ENCODE measurements around the gene PPP1R12B. TPM values are rescaled to one million over a fixed set of nuclear protein-coding genes. Genes with fewer than 3 reads are reported as not detected.
"Not testable (repeated sequence)": the region's sequence is repeated elsewhere in the genome, so short reads cannot be mapped to it uniquely, and the experiment has no call there.

PPP1R12B gene
- total RNA-seq, 1 donor from 2014 or later: 12.8 TPM

DNA sequence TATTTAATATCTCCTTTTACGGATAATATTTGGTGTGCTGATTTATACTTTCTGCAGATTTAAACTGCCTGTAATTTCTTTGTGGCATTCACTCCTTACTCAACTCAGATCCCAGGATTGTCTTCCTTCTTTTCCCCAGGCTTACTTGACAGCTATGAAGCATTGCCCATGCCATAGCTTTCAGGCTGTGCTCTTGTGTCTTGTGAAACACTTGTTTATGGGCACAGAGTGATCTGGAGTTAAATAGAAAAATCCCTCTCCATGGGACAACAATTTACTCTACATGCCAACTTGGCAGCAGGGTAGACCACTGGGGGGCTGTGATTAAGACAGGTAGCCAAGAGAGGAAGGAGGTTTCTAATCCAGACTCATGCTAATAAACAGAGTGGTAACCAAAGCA is 57.4 kb downstream of the PPP1R12B start:
- ATAC-seq: no peak

DNA sequence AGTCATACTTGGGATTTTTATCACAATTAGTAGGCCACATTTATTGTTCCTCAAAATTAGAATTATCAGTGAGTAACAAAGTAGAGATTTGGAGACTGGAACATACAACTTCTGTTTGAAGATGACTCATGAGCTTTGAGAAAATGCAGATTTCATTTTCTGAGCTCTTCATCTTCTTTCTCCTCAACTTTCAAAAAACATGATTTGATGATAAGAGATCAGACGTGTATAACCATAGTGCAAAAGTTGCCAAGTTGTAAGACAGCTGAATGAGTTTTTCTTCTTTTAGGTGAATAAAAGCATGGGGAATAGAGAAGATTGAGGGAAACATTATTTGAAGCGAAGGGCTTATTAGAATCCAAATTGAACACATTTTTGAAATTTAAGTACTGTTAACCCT is 58.4 kb downstream of the PPP1R12B start:
- ATAC-seq: not testable (repeated sequence)

DNA sequence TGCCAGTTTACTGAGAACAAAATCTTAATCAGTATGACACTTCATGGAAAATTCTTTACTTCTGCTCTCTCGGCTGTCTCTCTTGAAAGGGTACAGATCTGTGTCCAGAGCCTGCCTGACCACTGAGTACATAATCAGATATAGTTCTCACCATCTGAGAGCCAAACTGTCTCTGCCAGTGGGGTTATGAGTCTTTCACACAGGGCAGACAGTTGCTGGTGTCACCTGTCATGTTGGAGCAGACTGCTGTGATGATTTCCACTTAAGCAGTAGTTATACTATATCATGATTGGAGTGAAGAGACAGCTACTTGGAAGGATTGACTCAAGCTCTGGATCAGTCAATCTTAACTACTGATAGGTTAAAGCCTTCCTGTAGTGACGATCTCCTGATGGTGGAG is 58.9 kb downstream of the PPP1R12B start:
- not testable (repeated sequence) for ATAC-seq

- not testable (repeated sequence) for ATAC-seq
Observed at GRCh38 chr1:202410251-202410650, 61.8 kb downstream of the PPP1R12B start.

GRCh38 chr1:202410854-202411357 is 62.4 kb downstream of the PPP1R12B start:
- ATAC-seq: not testable (repeated sequence)

- no peak for ATAC-seq
Observed at GRCh38 chr1:202411422-202411821, 62.9 kb downstream of the PPP1R12B start.

DNA sequence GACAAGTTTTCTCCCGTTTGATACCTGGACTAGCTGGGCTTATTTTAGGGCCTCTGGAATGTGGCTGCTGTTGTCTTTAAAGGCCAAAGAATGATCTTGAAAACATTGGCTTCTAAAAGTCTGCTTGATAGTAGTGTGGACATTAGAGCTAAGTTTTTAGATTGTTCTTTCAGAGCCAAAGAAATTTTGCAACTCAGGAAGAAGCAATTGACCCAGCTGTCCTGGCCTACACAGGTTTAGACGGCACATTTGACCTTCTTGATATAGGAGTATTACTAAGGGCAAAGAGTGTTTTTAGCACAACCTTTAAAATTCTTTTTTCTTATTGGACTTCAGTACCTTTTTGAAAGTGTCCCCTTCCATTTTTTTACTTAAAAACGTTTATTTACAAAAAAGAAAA is 63.9 kb downstream of the PPP1R12B start:
- not testable (repeated sequence) for ATAC-seq

DNA sequence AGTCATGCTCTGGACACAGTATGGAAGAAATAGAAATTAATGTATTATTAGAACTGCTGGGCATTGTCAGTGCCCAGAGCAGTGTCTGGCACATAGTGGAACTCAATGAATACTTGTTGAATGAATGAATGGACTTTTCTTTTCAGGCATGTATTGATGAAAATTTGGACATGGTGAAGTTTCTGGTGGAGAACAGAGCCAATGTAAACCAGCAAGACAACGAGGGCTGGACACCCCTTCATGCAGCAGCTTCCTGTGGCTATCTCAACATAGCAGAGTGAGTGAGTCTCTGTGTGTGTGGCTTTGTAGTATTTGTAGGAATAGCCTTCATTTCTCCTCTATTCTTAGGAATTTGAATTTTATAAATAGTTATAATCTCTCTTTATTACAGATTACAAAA is 68.1 kb downstream of the PPP1R12B start:
- ATAC-seq: no peak

DNA sequence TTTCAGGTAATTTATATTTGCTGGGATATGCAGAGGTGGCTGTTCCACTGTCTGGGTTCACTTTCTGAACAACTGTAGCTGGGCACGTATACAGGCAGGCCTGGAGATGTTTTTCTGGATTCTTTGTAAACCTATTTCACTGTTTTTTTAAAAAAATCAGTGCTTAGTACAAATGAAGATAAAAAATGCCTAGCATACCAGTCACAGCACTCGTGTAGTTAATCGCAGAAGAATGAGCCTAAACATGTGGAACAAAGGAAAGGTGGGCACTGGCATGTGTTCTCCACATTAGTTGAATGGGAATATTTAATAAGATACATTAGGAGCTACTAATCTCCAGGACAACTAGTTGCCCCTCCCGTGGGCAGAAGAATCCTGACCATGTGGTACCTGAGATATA is 68.6 kb downstream of the PPP1R12B start:
- not testable (repeated sequence) for ATAC-seq

- ATAC-seq: not testable (repeated sequence)
Observed at GRCh38 chr1:202417762-202418201, 69.3 kb downstream of the PPP1R12B start.

- ATAC-seq: not testable (repeated sequence)
Observed at GRCh38 chr1:202419731-202420130, 71.2 kb downstream of the PPP1R12B start.

GRCh38 chr1:202420422-202421094 is 72.1 kb downstream of the PPP1R12B start:
- not testable (repeated sequence) for ATAC-seq

- not testable (repeated sequence) for ATAC-seq
Observed at GRCh38 chr1:202422709-202423108, 74.2 kb downstream of the PPP1R12B start.

DNA sequence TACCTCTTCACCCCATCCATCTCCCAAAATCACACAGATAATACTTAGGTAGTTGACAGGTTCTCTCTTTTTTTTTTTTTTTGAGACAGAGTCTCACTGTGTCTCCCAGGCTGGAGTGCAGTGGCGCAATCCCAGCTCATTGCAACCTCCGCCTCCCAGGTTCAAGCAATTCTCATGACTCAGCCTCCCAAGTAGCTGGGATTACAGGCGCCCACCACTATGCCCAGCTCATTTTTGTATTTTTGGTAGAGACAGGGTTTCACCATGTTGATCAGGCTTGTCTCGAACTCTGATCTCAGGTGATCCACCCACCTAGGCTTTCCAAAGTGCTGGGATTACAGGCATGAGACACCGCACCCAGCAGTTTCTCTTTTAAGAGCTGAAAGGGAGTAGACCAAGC is 75.8 kb downstream of the PPP1R12B start:
- not testable (repeated sequence) for ATAC-seq

DNA sequence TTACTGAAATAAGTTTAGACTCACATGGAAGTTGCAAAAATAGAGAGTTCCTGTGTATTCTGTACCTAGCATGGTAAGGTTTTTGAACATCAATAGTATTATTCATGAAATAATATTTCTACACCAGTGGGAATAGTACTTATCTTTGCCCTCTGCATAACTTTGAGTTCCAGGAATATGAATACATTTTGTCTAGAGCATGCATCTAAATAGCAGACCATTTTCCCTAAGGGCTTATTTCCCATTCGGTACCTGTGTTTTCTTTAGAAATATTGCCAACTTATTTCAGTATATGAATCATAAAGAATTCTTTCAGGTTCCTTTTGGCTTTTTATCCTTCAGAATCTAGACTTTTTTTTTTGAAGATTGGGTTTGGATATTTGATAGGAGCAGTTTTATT is 81.6 kb downstream of the PPP1R12B start:
- ATAC-seq: not testable (repeated sequence)

DNA sequence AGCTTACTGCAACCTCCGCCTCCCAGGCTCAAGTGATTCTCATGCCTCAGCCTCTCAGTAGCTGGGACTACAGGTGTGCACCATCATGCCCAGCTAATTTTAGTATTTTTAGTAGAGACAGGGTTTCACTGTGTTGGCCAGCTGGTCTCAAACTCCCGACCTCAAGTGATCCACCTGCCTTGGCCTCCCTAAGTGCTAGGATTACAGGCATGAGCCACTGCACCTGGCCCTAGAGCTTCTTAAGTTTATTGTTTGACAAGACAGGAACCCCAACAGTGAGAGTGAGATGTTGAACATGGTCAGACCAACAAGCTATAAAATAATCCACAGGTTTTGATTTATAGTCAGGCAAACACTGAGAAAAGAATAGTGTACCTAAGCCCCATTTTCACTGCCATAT is 83.8 kb downstream of the PPP1R12B start:
- ATAC-seq: not testable (repeated sequence)

- ATAC-seq: no peak
Observed at GRCh38 chr1:202433155-202434043, 84.9 kb downstream of the PPP1R12B start.

- no peak for ATAC-seq
Observed at GRCh38 chr1:202434059-202434458, 85.6 kb downstream of the PPP1R12B start.

- ATAC-seq: no peak
Observed at GRCh38 chr1:202438393-202439174, 90.1 kb downstream of the PPP1R12B start.

- ATAC-seq: no peak
Observed at GRCh38 chr1:202439308-202439707, 90.8 kb downstream of the PPP1R12B start.

GRCh38 chr1:202448140-202448539 is 99.6 kb downstream of the PPP1R12B start:
- ATAC-seq: not testable (repeated sequence)

- not testable (repeated sequence) for ATAC-seq
Observed at GRCh38 chr1:202451641-202452040, 103.1 kb downstream of the PPP1R12B start.

- no peak for ATAC-seq
Observed at GRCh38 chr1:202452508-202452907, 104.0 kb downstream of the PPP1R12B start.

All from esophagus mucosa (tissue), 1 donor.